Effector CD4-positive, alpha-beta T cell (primary cell): ENCODE measurements around the gene ICE1.
"Not testable (repeated sequence)": the region's sequence is repeated elsewhere in the genome, so short reads cannot be mapped to it uniquely, and the experiment has no call there.

Source experiments
- DNase-seq: peaks from one replicate; pipeline ENCODE4 v3.0.0-alpha.2; 2020
- total RNA-seq: gene quantifications from one replicate; lab custom pipeline; 2026; lab: John Stamatoyannopoulos, UW

ICE1 gene
- total RNA-seq: 125 reads per million, percentile 86 among the genes with 10 or more reads in this experiment

GRCh38 chr5:5421961-5422818 lies at the start of gene ICE1:
Gene ICE1 (plus strand): TSS chr5:5422677. CDS start chr5:5422916, 239 bp downstream.
- peak; percentile 96 for DNase-seq

- DNase-seq: no peak
These were observed 49.5 kb upstream of the ICE1 start for GRCh38 chr5:5372930-5373329.

GRCh38 chr5:5373351-5373989 lies 49.0 kb upstream of the ICE1 start:
- no peak for DNase-seq

DNA sequence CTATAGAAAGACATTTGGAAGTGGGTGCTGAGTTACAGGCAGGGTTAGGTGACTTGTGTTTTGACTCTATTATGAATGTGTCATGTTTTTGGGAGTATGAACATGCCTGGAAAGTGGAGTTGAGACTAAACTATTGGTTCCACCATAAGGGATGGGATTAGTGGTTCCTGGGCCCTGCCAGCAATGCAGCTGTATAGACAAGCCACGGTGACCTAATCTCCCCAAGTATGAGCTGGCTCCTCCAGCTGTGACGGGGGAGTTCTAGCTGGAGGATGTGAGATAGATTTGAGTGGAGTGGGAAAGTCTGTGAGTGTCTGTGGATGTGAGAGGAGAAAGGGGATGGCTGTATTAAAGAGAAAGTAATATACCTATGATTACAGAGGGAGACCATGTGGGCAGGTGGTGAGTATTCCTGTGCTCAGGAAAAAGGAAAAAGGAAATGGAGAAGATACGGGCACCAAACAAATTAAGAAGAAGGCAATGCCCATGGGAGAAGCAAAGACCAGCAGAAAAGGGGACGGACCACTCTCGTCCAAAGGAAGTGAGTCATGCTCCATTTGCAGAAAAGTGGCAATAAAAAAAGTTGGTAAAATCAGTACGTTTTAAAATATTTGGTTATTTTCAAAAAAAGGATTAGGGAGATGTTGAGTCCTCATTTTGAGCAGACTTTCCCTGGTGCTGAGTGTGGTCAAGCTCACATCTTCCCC lies 48.3 kb upstream of the ICE1 start:
- no peak for DNase-seq

- DNase-seq: no peak
These were observed 44.7 kb upstream of the ICE1 start for GRCh38 chr5:5377780-5378179.

GRCh38 chr5:5378531-5378930 lies 43.9 kb upstream of the ICE1 start:
- no peak for DNase-seq

DNA sequence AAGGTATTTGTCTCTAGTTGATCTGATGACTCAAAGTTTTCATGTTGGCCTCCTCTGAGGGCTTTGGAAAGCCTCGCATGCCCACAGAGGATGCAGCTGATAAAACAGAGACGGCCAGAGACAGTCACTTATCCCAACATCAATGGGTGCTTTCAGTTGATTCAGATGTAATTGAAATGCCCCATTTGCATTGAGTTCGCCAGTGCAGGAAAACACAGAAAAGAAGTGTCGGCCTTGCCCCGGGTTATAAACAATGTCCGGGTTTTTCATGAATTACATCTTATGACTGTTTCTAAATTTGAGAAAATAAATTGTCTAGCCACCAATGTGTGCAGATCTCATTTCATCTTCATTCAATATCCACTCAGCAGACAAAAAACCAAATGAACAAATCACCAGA lies 42.2 kb upstream of the ICE1 start:
- no peak for DNase-seq

DNA sequence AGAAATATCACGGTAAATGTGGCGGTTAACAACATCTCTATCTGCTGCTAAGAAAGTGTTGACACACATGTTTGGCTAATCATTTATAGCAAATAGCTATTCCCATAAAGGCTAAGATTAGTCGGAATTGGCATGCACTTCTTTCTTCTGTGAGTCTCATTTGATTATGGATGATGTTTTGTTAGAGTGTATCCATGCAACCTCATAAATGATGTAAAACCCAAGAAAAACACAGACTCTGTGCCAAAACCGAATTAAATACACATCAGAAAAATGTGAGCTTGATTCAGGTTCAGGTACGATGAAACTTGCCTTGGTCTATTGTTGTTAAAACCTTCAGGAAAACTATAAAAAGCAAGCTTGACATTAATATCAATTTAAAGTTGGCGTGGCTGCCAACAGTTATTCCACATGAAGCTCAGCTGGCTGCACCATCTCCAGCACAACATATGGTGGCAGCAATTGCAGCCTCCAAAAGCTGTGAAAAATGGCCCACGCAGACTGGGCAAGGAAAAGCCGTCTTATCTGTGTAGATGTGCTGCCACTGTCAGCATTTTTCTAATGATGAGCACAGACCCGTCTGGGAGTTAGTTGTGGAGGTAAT lies 41.1 kb upstream of the ICE1 start:
- DNase-seq: no peak

GRCh38 chr5:5383461-5383860 lies 39.0 kb upstream of the ICE1 start:
- DNase-seq: no peak

DNA sequence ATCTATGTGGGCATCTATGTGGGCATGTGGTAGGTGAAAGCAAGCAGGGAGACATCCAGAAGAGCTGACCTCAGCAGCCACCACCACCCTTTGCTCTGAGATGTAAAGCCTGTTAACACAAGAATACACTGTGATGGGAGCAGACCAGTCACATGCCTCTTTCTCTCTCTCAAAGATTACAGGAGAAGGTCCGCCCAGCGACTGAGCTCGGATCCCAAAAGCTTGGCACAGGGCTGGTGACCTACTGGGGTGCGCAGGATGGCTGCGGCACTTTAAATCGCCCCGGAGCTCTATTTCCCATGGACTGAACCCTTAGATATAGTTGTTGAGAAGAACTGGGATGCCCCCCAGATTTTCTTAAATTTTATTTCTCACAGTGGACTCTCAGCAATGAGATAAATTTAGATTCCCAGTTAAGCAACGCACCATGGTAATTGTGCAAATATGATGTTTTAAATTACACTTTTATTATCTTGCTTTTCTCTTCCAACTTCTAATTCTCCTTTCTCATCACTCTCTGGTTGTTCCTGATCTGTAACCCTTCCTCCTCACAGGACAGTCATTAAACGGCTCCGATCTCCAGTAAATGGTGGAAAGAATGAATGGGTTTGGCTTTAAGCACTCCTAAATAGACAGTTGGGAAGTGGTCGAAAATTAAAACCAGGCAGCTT lies 37.7 kb upstream of the ICE1 start:
- no peak for DNase-seq

GRCh38 chr5:5385331-5385662 lies 37.2 kb upstream of the ICE1 start:
- DNase-seq: no peak

DNA sequence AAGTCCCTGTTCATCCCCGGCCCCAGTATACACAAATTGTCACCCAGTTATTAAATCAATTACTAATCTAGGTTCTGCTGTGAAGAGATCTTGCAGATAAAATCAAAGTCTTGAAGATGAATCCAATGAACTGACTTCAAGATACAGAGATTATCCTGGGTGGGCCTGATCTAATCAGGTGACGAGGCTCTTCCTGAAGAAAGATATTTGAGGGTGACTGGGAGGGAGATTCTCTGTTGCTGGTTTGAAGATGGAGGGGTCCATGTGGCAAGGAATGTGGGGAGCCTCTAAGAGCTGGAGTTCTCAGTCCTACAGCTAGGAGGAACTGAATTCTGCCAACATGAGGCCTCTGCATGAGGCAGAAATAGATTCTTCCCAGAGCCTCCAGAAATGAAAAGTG lies 36.1 kb upstream of the ICE1 start:
- DNase-seq: no peak

DNA sequence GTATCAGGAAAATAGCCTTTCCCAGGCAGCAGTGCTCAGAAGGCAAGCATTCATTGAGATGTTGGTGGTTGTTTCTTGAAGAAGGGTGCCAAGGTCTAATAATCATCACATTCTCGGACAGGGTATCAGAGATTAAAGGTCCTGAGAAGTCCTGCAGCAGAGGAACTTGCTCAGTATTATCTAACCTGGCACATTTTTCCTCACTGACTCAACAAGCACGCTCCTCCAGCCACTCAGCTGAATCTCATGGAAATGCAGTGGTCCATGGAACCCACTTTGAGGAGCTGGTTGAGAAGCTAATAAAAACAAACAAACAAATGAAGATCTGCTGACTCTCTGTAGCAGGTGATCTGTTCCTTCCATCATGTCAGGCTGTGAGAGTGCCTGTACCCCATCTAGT lies 35.3 kb upstream of the ICE1 start:
- no peak for DNase-seq

DNA sequence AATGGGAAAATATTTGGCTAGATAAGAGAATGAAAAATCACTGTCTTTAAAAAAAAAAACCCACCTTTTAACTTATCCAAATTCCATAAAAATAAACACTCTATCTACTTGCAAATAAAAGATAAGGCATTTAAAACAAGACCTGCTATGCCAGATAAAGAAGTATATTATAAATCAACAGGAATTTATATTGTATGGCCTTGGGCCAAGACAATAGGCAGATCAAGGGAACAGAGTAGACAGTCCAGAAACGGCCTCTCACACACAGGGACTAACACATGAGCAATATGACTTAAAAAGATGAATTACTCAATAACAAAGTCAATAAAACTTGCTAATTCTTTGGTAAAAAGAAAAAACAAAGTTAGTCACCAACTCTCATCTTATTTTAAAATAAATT lies 34.7 kb upstream of the ICE1 start:
- DNase-seq: no peak

DNA sequence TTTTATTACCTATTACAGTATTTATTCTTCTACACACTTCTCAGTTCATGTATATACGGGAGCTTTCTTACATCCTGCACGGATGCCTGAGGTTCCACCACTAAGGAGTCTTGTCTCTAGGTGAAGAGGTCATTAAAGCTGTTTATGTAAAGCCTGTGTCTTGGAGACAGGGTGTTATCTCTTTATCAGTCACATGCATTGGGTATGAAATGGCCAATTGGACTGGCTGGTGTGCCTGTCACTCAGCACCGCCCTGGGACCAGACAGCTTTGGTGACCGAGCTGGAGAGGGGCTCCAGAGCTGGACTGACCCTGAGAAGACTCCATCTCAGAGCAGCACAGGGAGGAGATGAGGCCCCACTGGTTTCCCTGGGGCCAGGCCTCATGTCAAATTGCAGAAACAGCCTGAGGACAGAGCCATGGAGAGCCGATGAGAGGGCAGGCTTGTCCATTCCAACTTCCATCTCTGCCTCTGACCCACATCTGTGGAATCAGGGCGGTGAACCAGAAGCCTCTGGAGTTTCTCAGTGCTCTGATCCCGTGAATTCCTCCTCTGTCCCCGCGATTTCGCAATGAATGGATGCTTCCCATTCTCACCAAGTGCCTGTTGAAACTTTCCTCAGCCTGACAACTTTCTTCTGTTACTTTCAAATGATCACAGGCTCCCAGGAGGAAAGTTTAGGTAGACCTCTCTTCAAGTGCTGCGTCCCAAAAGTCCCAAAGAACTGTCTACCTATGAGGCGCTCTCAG lies 32.2 kb upstream of the ICE1 start:
- not testable (repeated sequence) for DNase-seq

DNA sequence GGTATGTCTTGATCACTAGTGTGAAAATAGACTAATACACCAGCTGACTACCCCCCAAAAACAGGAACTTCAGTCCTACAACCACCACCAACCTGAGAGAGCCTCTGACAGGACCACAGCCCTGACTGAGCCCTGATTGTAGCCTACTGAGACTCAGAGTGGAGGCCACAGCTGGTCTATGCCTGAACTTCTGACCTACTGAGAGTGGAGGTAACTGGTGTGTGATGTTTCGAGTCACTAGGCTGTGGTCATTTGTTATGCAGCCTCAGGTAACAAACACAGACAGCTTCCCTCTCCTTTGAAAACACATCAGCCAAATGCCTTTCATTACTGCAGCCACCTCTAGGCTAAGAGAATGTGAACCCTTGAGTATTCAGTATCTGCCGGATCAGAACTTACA lies 30.0 kb upstream of the ICE1 start:
- not testable (repeated sequence) for DNase-seq

DNA sequence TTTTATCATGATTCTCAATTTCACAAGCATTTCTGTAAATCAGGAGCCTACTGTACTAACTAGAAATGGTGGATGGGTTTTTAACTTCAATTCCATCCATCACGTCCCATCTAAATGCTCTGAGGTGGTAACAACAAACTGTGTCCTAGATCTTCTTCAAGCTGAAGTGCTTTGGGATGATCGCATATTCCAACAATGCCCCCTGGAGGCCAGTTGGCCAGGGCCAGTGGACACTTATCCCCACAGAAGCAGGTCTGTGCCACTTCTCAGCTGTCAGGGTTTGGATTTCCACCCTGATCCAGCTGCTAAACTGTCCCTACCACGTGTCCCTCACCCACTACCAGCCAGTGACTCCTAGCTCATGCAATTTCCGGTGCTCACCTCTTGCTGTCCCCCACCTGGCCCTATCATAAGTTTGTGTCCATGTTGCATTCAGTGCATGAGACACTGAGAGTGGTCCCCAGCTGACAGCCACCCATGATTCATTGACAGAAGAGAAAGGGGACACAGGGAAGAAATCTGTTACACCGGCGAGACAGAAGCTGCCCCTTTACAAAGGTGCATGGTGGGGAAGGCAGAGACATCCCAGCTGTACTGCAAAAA lies 28.0 kb upstream of the ICE1 start:
- not testable (repeated sequence) for DNase-seq

DNA sequence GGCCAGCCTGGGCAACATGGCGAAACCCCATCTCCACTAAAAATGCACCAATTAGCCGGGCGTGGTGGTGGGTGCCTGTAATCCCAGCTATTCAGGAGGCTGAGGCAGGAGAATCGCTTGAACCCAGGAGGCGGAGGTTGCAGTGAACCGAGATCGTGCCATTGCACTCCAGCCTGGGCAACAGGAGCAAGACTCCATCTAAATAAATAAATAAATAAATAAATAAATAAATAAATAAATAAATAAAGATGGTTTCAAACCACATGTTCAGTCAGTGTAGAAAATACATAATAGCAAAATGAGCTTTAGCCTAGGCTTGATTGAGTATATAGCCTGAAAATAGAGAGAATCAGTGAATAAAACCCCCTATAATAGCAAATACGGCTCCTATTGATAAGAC lies 27.4 kb upstream of the ICE1 start:
- DNase-seq: not testable (repeated sequence)

DNA sequence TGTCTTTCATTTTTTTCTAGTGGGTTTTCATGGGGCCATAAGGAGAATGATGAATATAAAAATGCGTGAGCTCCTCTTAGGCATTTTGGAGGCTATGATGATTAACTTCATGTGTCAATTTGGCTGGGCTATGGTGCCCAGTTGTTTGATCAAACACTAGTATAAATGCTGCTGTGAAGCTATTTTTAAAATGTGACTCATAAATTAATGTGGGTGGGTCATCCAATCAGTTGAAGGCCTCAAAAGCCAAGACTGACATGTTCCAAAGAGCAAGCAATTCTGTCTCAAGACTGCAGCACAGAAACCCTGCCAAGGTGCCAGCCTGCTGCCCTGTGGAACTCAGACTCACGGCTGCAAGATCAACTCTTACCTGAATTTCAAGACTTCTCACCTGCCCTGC lies 24.4 kb upstream of the ICE1 start:
- no peak for DNase-seq

DNA sequence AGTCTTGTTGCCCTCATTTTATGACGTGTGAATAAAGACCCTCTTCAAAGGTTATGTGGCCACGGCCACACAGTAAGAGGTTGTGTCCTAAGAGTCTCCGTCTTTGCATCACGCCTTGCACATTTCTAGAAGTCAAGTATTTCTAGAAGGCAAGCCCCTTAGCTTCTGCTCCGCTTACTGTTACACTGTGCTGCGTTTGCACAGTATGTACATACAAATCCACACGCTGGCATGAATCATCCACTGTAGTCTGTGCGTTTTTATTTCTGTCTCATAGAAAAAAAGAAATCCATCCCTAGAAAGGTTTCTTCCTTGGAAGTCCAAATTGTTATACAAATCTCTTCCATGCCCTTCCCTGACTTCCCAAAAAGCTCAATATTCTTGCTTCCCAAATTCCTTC lies 21.4 kb upstream of the ICE1 start:
- DNase-seq: no peak

DNA sequence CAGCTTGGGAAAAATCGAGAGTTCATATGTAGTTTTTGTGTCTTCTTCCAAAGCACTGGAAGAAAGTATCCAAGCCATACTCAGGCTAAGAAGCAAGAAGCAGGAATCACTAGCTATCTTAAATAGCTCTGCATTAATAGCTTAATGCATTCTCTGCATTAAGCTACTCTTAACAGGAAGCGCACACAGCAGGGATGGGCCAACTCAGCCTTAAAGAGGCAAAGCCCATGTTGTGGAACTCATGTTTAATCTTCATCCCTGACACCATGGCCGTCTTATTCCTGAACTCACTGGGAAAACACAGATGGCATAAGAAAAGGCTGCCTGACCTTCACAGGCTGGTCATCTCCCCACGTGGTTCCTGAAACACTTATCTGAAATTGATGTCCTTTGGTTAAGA lies 18.7 kb upstream of the ICE1 start:
- no peak for DNase-seq

- DNase-seq: no peak
These were observed 18.1 kb upstream of the ICE1 start for GRCh38 chr5:5404381-5404780.
